GM15510 (cell line): Measurements from ENCODE around the gene MAOA.

Experiments
- POLR2A ChIP-seq: IDR thresholded peaks from 3 replicates; pipeline ENCODE4 v1.6.1; 2011; ENCODE audit warnings: borderline replicate concordance; ENCODE audit not compliant: insufficient read length; ENCODE audit errors: extremely low read depth

Gene MAOA

GRCh38 chrX:43656005-43656494 is at the start of gene MAOA:
TSS of gene MAOA (plus strand) at chrX:43656299. CDS start at chrX:43656342, 43 bp downstream.
- TF ChIP-seq POLR2A: no peak

GRCh38 chrX:43612400-43612799 is 43.7 kb upstream of the MAOA start:
- no peak for TF ChIP-seq POLR2A

- TF ChIP-seq POLR2A: no peak
Measured at GRCh38 chrX:43615660-43616059, 40.4 kb upstream of the MAOA start.

GRCh38 chrX:43618366-43619205 is 37.5 kb upstream of the MAOA start:
- no peak for TF ChIP-seq POLR2A

GRCh38 chrX:43627147-43627546 is 29.0 kb upstream of the MAOA start:
- no peak for TF ChIP-seq POLR2A

- TF ChIP-seq POLR2A: no peak
Measured at GRCh38 chrX:43627669-43628068, 28.4 kb upstream of the MAOA start.

GRCh38 chrX:43629229-43629628 is 26.9 kb upstream of the MAOA start:
- TF ChIP-seq POLR2A: no peak

GRCh38 chrX:43631841-43632240 is 24.3 kb upstream of the MAOA start:
- TF ChIP-seq POLR2A: no peak

GRCh38 chrX:43633081-43633480 is 23.0 kb upstream of the MAOA start:
- no peak for TF ChIP-seq POLR2A

GRCh38 chrX:43633757-43634156 is 22.3 kb upstream of the MAOA start:
- no peak for TF ChIP-seq POLR2A

GRCh38 chrX:43640482-43640881 is 15.6 kb upstream of the MAOA start:
- TF ChIP-seq POLR2A: no peak

- no peak for TF ChIP-seq POLR2A
Measured at GRCh38 chrX:43641691-43642090, 14.4 kb upstream of the MAOA start.

- no peak for TF ChIP-seq POLR2A
Measured at GRCh38 chrX:43643201-43643600, 12.9 kb upstream of the MAOA start.

- no peak for TF ChIP-seq POLR2A
Measured at GRCh38 chrX:43643662-43644061, 12.4 kb upstream of the MAOA start.

GRCh38 chrX:43644124-43644701 is 11.9 kb upstream of the MAOA start:
- TF ChIP-seq POLR2A: no peak

- no peak for TF ChIP-seq POLR2A
Measured at GRCh38 chrX:43646800-43647199, 9.3 kb upstream of the MAOA start.
